Sigmoid colon (tissue), 7 donors: ENCODE data around the gene FMO3. TPM values are rescaled to one million over a fixed set of nuclear protein-coding genes. Genes with fewer than 3 reads are reported as not detected.

Experiments used
- DNase-seq: peaks from one replicate; pipeline ENCODE4 v3.0.0-alpha.2; 2019
- H3K27ac ChIP-seq, 4 donors: fragments of 200-600 bp; sonication (generic); one replicate each; pipeline ENCODE4 v1.5.1; 2016 to 2019; ENCODE audit warnings: mild to moderate bottlenecking in 1 of 4
- H3K27me3 ChIP-seq, 3 donors: fragments of 200-600 bp; sonication (generic); one replicate each; pipeline ENCODE4 v1.5.1; 2019; ENCODE audit warnings: mild to moderate bottlenecking in 1 of 3
- H3K36me3 ChIP-seq, 4 donors: fragments of 200-600 bp; sonication (generic); one replicate each; pipeline ENCODE4 v1.5.1; 2016 to 2019
- H3K4me1 ChIP-seq, 4 donors: fragments of 200-600 bp; sonication (generic); one replicate each; pipeline ENCODE4 v1.5.1; 2017 to 2019
- H3K4me3 ChIP-seq, 4 donors: fragments of 200-600 bp; sonication (generic); one replicate each; pipeline ENCODE4 v1.5.1; 2017 to 2019; ENCODE audit warnings: mild to moderate bottlenecking in 2 of 4, moderate library complexity in 1 of 4
- H3K9me3 ChIP-seq, 4 donors: fragments of 200-600 bp in 3 of 4; sonication (generic) in 3 of 4; one replicate each; pipeline versions ENCODE4 v1.5.1 to v1.6.1; 2013 to 2019
- CTCF ChIP-seq, 4 experiments: fragments of 450-650 bp in 3 of 4; fragments of 200-600 bp in 1 of 4; IDR thresholded peaks; one replicate each; pipeline ENCODE4 v1.5.1; 2016 to 2019; ENCODE audit warnings: antibody characterized with exemption in 4 of 4, mild to moderate bottlenecking in 3 of 4, moderate library complexity in 2 of 4
- EP300 ChIP-seq, 4 donors: sonication (generic); formaldehyde crosslinking; IDR thresholded peaks; one replicate each; pipeline ENCODE4 v1.6.1; 2017; ENCODE audit warnings: antibody characterized with exemption in 4 of 4
- POLR2A ChIP-seq, 2 donors: fragments of 450-650 bp; IDR thresholded peaks; one replicate each; pipeline ENCODE4 v1.6.1; 2016; ENCODE audit warnings: antibody characterized with exemption in 2 of 2, mild to moderate bottlenecking in 2 of 2, moderate library complexity in 2 of 2
- POLR2AphosphoS5 ChIP-seq, 4 donors: sonication (generic); formaldehyde crosslinking; IDR thresholded peaks; one replicate each; pipeline ENCODE4 v1.6.1; 2017; ENCODE audit warnings: antibody characterized with exemption in 4 of 4
- WGBS, 2 donors: extraction: QIAGEN DNeasy Blood & Tissue Kit; methylation state at CpG; one replicate each; pipeline ENCODE4 v1.1.7; 2013; 5-methylcytosine and 5-hydroxymethylcytosine counted together
- intact Hi-C: fragments of 100-400 bp; cut with DNase I; formaldehyde crosslinking; loops from one replicate; pipeline ENCODE4 v1.15.1; 2023
- polyA plus RNA-seq, 3 donors: library from polyadenylated mRNA; stranded (reverse); fragments of 200-250 nt; gene quantifications; one replicate each; pipeline ENCODE4 v1.2.3, GENCODE V29; 2013
- total RNA-seq, 4 donors: library from RNA; depleted of rRNA; stranded (reverse); fragments of >200 nt; gene quantifications; one replicate each; pipeline ENCODE4 v1.1.0, GENCODE V29; 2016
- donor health status: healthy with polysubstance abuse.
- donor health status: Bipolar disorder and iron deficiency.
- donor health status: healthy.

The FMO3 gene
- total and polyA plus RNA-seq, 7 donors = 0.82 to 2.3 (median 1.8) TPM; not detected in 2

DNA sequence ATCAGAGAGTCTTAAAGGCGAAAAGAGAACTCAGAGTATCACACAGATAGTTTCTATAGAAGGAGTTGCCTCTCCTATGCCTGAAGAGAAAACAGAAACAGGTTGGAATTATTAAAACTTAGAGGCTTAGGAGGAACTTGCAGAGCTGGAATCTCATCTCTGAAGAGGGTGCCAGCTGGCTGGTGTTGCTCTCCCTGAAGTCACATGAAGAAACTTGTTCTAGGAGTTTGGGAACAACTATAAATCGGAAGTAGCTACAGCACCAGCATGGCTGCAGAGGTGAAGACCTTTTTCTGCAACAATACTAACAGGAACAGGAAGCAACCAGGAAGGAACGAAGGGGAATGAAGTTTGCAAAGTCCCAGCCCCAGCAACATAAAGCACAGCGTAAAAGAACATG is 35.8 kb downstream of the FMO3 start:
- DNase-seq = peak; percentile 80
- WGBS, 2 donors = 76 to 87% methylated on average over 4 of the region's 4 CpGs
- Histone ChIP-seq H3K27ac (peak overlapping the region in 3 of 4 donors; percentile 5 to 38 (median 33)), H3K27me3 (no peaks in the 10 kb centered on the region), H3K9me3 (no peaks in the 10 kb centered on the region), H3K4me1 (peaks cover 0 to 24% (median 2%) of the 10 kb centered on the region in 4 donors), H3K36me3 (no peaks in the 10 kb centered on the region), H3K4me3 (no peak overlapping the region)
- TF ChIP-seq EP300 (IDR thresholded peaks at IDR 0.05) (no peak), POLR2A (IDR thresholded peaks at IDR 0.05) (no peak), POLR2AphosphoS5 (IDR thresholded peaks at IDR 0.05) (no peak), CTCF (IDR thresholded peaks at IDR 0.05) (no peak)
- intact Hi-C loops = no loop called here

DNA sequence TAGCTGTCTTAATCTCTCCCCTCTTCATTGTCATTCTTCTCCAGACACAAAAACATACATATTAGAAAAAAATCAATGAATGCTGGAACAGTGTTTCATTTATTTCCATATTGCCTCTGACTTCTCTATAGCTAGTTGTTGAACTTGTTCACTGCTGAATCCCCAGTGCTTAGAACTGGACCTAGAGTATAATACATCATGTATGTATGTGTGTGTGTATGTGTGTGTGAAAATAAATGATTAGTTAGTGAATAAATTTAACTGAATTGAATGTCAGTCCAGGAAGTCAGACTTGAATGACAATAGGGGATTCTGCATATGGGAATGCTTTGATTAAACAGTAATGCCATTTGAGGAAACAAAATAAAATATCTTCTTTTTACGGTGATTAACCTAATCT is 36.4 kb downstream of the FMO3 start:
- no peak for DNase-seq
- no peak overlapping the region for H3K4me3 ChIP-seq
- H3K4me1 ChIP-seq = peaks cover 0 to 24% (median 2%) of the 10 kb centered on the region in 4 donors
- intact Hi-C loops = no loop called here
- H3K9me3 ChIP-seq = no peaks in the 10 kb centered on the region
- H3K36me3 ChIP-seq = no peaks in the 10 kb centered on the region
- peak overlapping the region in 3 of 4 donors; percentile 5 to 38 (median 33) for H3K27ac ChIP-seq
- 86 to 90% methylated on average over 1 of the region's 1 CpG for WGBS, 2 donors
- TF ChIP-seq EP300 (IDR thresholded peaks at IDR 0.05) = no peak
- TF ChIP-seq CTCF (IDR thresholded peaks at IDR 0.05) = no peak
- TF ChIP-seq POLR2A (IDR thresholded peaks at IDR 0.05) = no peak
- TF ChIP-seq POLR2AphosphoS5 (IDR thresholded peaks at IDR 0.05) = no peak
- H3K27me3 ChIP-seq = no peaks in the 10 kb centered on the region

DNA sequence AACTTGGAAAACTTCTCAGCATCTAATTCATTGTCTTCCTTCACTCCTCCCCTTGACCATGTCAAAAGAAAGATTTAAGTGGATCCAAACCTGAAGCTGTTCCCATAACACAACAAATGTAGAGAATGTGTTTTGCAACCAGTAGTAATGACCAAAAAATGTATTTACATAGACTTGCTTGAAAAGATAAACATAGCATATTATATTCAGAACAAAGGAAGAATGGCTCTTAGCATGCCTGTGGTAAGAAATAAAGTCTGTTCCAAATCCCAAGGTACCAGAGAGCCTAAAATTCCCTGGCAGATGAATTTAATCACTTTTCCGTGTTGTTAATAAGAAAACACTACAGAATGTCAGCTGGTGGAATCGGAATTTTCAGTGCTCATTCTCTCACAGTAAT is 36.8 kb downstream of the FMO3 start:
- H3K36me3 ChIP-seq = no peaks in the 10 kb centered on the region
- no peak for DNase-seq
- H3K4me1 ChIP-seq = peaks cover 0 to 24% (median 2%) of the 10 kb centered on the region in 4 donors
- no peak overlapping the region for H3K4me3 ChIP-seq
- TF ChIP-seq POLR2AphosphoS5 (IDR thresholded peaks at IDR 0.05) = no peak
- TF ChIP-seq POLR2A (IDR thresholded peaks at IDR 0.05) = no peak
- no peak for TF ChIP-seq CTCF (IDR thresholded peaks at IDR 0.05)
- no peak for TF ChIP-seq EP300 (IDR thresholded peaks at IDR 0.05)
- WGBS, 2 donors = 41 to 74% methylated on average over 2 of the region's 2 CpGs
- intact Hi-C loops = no loop called here
- H3K9me3 ChIP-seq = no peaks in the 10 kb centered on the region
- H3K27ac ChIP-seq = peak overlapping the region in 2 of 4 donors; percentile 33 to 38
- no peaks in the 10 kb centered on the region for H3K27me3 ChIP-seq

- TF ChIP-seq POLR2A (IDR thresholded peaks at IDR 0.05) (no peak), EP300 (IDR thresholded peaks at IDR 0.05) (no peak), POLR2AphosphoS5 (IDR thresholded peaks at IDR 0.05) (no peak), CTCF (IDR thresholded peaks at IDR 0.05) (no peak)
- no peaks in the 10 kb centered on the region for H3K27me3 ChIP-seq
- DNase-seq = peak; percentile 52
- intact Hi-C loops = no loop called here
- H3K36me3 ChIP-seq = no peaks in the 10 kb centered on the region
- H3K4me1 ChIP-seq = peaks cover 0 to 24% (median 2%) of the 10 kb centered on the region in 4 donors
- no peaks in the 10 kb centered on the region for H3K9me3 ChIP-seq
- H3K4me3 ChIP-seq = no peak overlapping the region
- H3K27ac ChIP-seq = no peak overlapping the region
Observed at GRCh38 chr1:171128463-171128862, 37.8 kb downstream of the FMO3 start.
